ENCODE measurements around the gene CGA. TPM values are rescaled to one million over a fixed set of nuclear protein-coding genes. Genes with fewer than 3 reads are reported as not detected.

Gene CGA
- polyA plus RNA-seq, 1 donor (not counting 4 experiments of a cell fraction or from before 2014, with no cell fraction given) = not detected

GRCh38 chr6:87054143-87054833 lies 40.6 kb downstream of the CGA start:
- no peak for TF ChIP-seq CTCF (optimal IDR thresholded peaks at IDR 0.05 in 1 of 3, IDR thresholded peaks at IDR 0.05 in 1 of 3, conservative IDR thresholded peaks at IDR 0.05 in 1 of 3; ENCODE audit: extremely low read depth in 1 of 3, insufficient read depth in 2 of 3, low read length in 3 of 3)
- TF ChIP-seq EZH2 (IDR thresholded peaks at IDR 0.05; ENCODE audit: low read length) = no peak
- H3K9me1 ChIP-seq (ENCODE audit: control insufficient read depth, extremely low read depth, insufficient read depth, low read length) = no peaks in the 10 kb centered on the region
- H4K20me1 ChIP-seq (ENCODE audit: control insufficient read depth, extremely low read depth, insufficient read depth, low read length) = no peaks in the 10 kb centered on the region
- H3K9me3 ChIP-seq (ENCODE audit: control insufficient read depth, low read depth, low read length) = no peaks in the 10 kb centered on the region
- no peaks in the 10 kb centered on the region for H3K36me3 ChIP-seq (ENCODE audit: control insufficient read depth in 2 of 2, extremely low read depth in 1 of 2, insufficient read depth in 2 of 2, low read length in 2 of 2)
- no peaks in the 10 kb centered on the region for H3K27me3 ChIP-seq (ENCODE audit: control insufficient read depth, extremely low read depth, insufficient read depth, low read length)
- H3K79me2 ChIP-seq (ENCODE audit: control insufficient read depth, insufficient read depth, low read length) = no peaks in the 10 kb centered on the region
- no peak overlapping the region for H2AFZ ChIP-seq (ENCODE audit: control insufficient read depth, low read length)
- dilution Hi-C loops (cut with MboI; ENCODE audit: extremely low pct_ligation_motif_present, low sequenced_read_pairs) = no loop called here
- DNase-seq (ENCODE audit: low read depth, low spot score) (no peak), FAIRE-seq (no peak)
- no peak overlapping the region for H3K27ac ChIP-seq (ENCODE audit: control insufficient read depth, insufficient read depth, low read length)
- no peaks in the 10 kb centered on the region for H3K4me1 ChIP-seq (ENCODE audit: control insufficient read depth, extremely low read depth, insufficient read depth, low read length)
- H3K4me2 ChIP-seq (ENCODE audit: control insufficient read depth, extremely low read depth, insufficient read depth, low read depth, low read length) = no peak overlapping the region
- H3K4me3 ChIP-seq (ENCODE audit: control insufficient read depth in 2 of 3, extremely low read depth in 1 of 3, insufficient read depth in 2 of 3, low read depth in 1 of 3, low read length in 3 of 3) = no peak overlapping the region
- H3K9ac ChIP-seq (ENCODE audit: control insufficient read depth, extremely low read depth, insufficient read depth, low read length) = no peak overlapping the region

DNA sequence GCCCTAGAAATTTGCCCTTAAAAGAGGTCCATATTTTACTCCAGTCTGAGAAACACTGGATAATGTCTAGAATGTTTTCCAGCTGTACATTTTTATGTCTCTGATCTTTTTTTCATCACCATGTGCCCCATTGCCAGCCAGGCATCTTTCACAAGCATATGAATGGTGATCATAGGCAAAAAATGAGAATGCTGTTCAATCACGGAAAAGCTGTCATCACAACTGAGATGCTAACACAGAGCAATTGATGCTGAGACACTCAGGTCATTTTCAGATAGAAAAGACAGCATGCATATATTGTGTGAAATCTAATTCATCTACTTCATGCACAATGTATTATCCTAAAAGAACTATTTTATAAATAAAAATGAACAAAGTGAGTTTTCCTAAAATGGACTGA lies 41.6 kb downstream of the CGA start:
- no peaks in the 10 kb centered on the region for H3K79me2 ChIP-seq (ENCODE audit: control insufficient read depth, insufficient read depth, low read length)
- FAIRE-seq = no peak
- H3K9me3 ChIP-seq (ENCODE audit: control insufficient read depth, low read depth, low read length) = no peaks in the 10 kb centered on the region
- dilution Hi-C loops (cut with MboI; ENCODE audit: extremely low pct_ligation_motif_present, low sequenced_read_pairs) = no loop called here
- no peaks in the 10 kb centered on the region for H4K20me1 ChIP-seq (ENCODE audit: control insufficient read depth, extremely low read depth, insufficient read depth, low read length)
- no peaks in the 10 kb centered on the region for H3K27me3 ChIP-seq (ENCODE audit: control insufficient read depth, extremely low read depth, insufficient read depth, low read length)
- no peak overlapping the region for H3K27ac ChIP-seq (ENCODE audit: control insufficient read depth, insufficient read depth, low read length)
- no peaks in the 10 kb centered on the region for H3K9me1 ChIP-seq (ENCODE audit: control insufficient read depth, extremely low read depth, insufficient read depth, low read length)
- DNase-seq (ENCODE audit: low read depth, low spot score) = no peak
- H3K9ac ChIP-seq (ENCODE audit: control insufficient read depth, extremely low read depth, insufficient read depth, low read length) = no peak overlapping the region
- H3K4me2 ChIP-seq (ENCODE audit: control insufficient read depth, extremely low read depth, insufficient read depth, low read depth, low read length) = no peak overlapping the region
- no peak overlapping the region for H3K4me3 ChIP-seq (ENCODE audit: control insufficient read depth in 2 of 3, extremely low read depth in 1 of 3, insufficient read depth in 2 of 3, low read depth in 1 of 3, low read length in 3 of 3)
- no peak for TF ChIP-seq EZH2 (IDR thresholded peaks at IDR 0.05; ENCODE audit: low read length)
- TF ChIP-seq CTCF (optimal IDR thresholded peaks at IDR 0.05 in 1 of 3, IDR thresholded peaks at IDR 0.05 in 1 of 3, conservative IDR thresholded peaks at IDR 0.05 in 1 of 3; ENCODE audit: extremely low read depth in 1 of 3, insufficient read depth in 2 of 3, low read length in 3 of 3) = no peak
- H3K4me1 ChIP-seq (ENCODE audit: control insufficient read depth, extremely low read depth, insufficient read depth, low read length) = no peaks in the 10 kb centered on the region
- H3K36me3 ChIP-seq (ENCODE audit: control insufficient read depth in 2 of 2, extremely low read depth in 1 of 2, insufficient read depth in 2 of 2, low read length in 2 of 2) = no peaks in the 10 kb centered on the region
- no peak overlapping the region for H2AFZ ChIP-seq (ENCODE audit: control insufficient read depth, low read length)
